HepG2 (cell line): Measurements from ENCODE around the gene GTSF1L. TPM values are rescaled to one million over a fixed set of nuclear protein-coding genes. Genes with fewer than 3 reads are reported as not detected.
A peak's percentile ranks its signal among the peaks of the same experiment; 100 is the strongest.

Experiments
- GABPB1 ChIP-seq: IDR thresholded peaks from 2 replicates; pipeline ENCODE4 v1.6.1; 2016; ENCODE audit warnings: mild to moderate bottlenecking, missing genetic modification reagents, moderate library complexity, missing compliant biosample characterization
- HMGA1 ChIP-seq: sonication (generic); formaldehyde crosslinking; conservative IDR thresholded peaks from 2 replicates; pipeline ENCODE4 v1.4.0; 2020; ENCODE audit warnings: missing genetic modification reagents
- LRRFIP1 ChIP-seq: sonication (generic); formaldehyde crosslinking; conservative IDR thresholded peaks from 2 replicates; pipeline ENCODE4 v1.4.0; 2020; ENCODE audit warnings: missing genetic modification reagents
- MXD4 ChIP-seq: IDR thresholded peaks from 2 replicates; pipeline ENCODE4 v1.6.1; 2016; ENCODE audit warnings: mild to moderate bottlenecking, missing biosample characterization, missing genetic modification reagents
- NFIC ChIP-seq: IDR thresholded peaks from 2 replicates; pipeline ENCODE4 v1.6.1; 2012; ENCODE audit warnings: mild to moderate bottlenecking, low read length, inconsistent platforms
- SOX6 ChIP-seq, 2 experiments: fragments of 450-650 bp in 1 of 2; sonication (generic) in 1 of 2; formaldehyde crosslinking in 1 of 2; IDR thresholded peaks; 2 replicates each; pipeline versions ENCODE4 v1.4.0 to v1.6.1; 2017 to 2020; ENCODE audit warnings: antibody characterized with exemption in 1 of 2, mild to moderate bottlenecking in 1 of 2, missing genetic modification reagents in 1 of 2
- STAG1 ChIP-seq: sonication (generic); formaldehyde crosslinking; IDR thresholded peaks from 2 replicates; pipeline ENCODE4 v1.4.0; 2020; ENCODE audit warnings: missing genetic modification reagents
- ZNF17 ChIP-seq: sonication (generic); formaldehyde crosslinking; IDR thresholded peaks from 2 replicates; pipeline ENCODE4 v1.5.0; 2020; ENCODE audit warnings: mild to moderate bottlenecking, missing genetic modification reagents
- ZNF326 ChIP-seq: sonication (generic); formaldehyde crosslinking; IDR thresholded peaks from 2 replicates; pipeline ENCODE4 v1.4.0; 2020; ENCODE audit warnings: missing genetic modification reagents, borderline replicate concordance
- ZNF333 ChIP-seq: sonication (generic); formaldehyde crosslinking; IDR thresholded peaks from 2 replicates; pipeline ENCODE4 v1.4.0; 2020; ENCODE audit warnings: mild to moderate bottlenecking, missing genetic modification reagents, borderline replicate concordance
- ZNF547 ChIP-seq: sonication (generic); formaldehyde crosslinking; IDR thresholded peaks from 2 replicates; pipeline ENCODE4 v1.5.1; 2020; ENCODE audit warnings: mild to moderate bottlenecking, missing genetic modification reagents
- ZNF558 ChIP-seq: sonication (generic); formaldehyde crosslinking; IDR thresholded peaks from 2 replicates; pipeline ENCODE4 v1.9.0; 2022; ENCODE audit warnings: mild to moderate bottlenecking, missing genetic modification reagents, borderline replicate concordance
- ZNF598 ChIP-seq: sonication (generic); formaldehyde crosslinking; IDR thresholded peaks from 2 replicates; pipeline ENCODE4 v1.5.1; 2020; ENCODE audit warnings: mild to moderate bottlenecking, missing genetic modification reagents, borderline replicate concordance
- ZSCAN25 ChIP-seq: sonication (generic); formaldehyde crosslinking; IDR thresholded peaks from 2 replicates; pipeline ENCODE4 v1.8.0; 2022; ENCODE audit warnings: mild to moderate bottlenecking, missing genetic modification reagents
- polyA plus RNA-seq, 8 experiments: library from polyadenylated mRNA; depleted of rRNA in 3 of 8; stranded (reverse) in 7 of 8; unstranded in 1 of 8; fragments of >200 nt; fragmentation: Illumina TruSeq in 4 of 8; extraction: Trizol in 4 of 8; gene quantifications; 2 replicates each; pipeline versions ENCODE4 v1.2.1 to v1.2.3, GENCODE V29; 2011 to 2016; ENCODE audit warnings: low read depth in 4 of 8, missing spikeins in 1 of 8, mixed read lengths in 1 of 8; ENCODE audit not compliant: insufficient read depth in 1 of 8
- total RNA-seq, 5 experiments: library from RNA; depleted of rRNA; stranded (reverse); fragments of >200 nt; fragmentation: Illumina TruSeq; extraction: Trizol; gene quantifications; 2 replicates each; pipeline ENCODE4 v1.2.3, GENCODE V29; 2016; ENCODE audit warnings: low read depth in 1 of 5
- TF ChIP-seq, protein P1 (sequence below): IDR thresholded peaks from 2 replicates; pipeline ENCODE4 v1.6.1; 2016
- TF ChIP-seq, protein P2 (sequence below): sonication (generic); formaldehyde crosslinking; IDR thresholded peaks from 2 replicates; pipeline ENCODE4 v1.4.0; 2020; ENCODE audit warnings: low read depth, mild to moderate bottlenecking, missing genetic modification reagents
- TF ChIP-seq, protein P3 (sequence below), 2 experiments: fragments of 450-650 bp in 1 of 2; sonication (generic) in 1 of 2; formaldehyde crosslinking; IDR thresholded peaks; 2 replicates each; pipeline versions ENCODE4 v1.5.0 to v1.8.0; 2020 to 2022; ENCODE audit warnings: mild to moderate bottlenecking in 1 of 2, missing genetic modification reagents in 1 of 2
- TF ChIP-seq, protein P4 (sequence below): sonication (generic); formaldehyde crosslinking; IDR thresholded peaks from 2 replicates; pipeline ENCODE4 v1.4.0; 2020; ENCODE audit warnings: missing genetic modification reagents, borderline replicate concordance
- TF ChIP-seq, protein P5 (sequence below): IDR thresholded peaks from 2 replicates; pipeline ENCODE4 v1.6.1; 2012; ENCODE audit warnings: low read depth, low read length, improper control_type of control experiment

The GTSF1L gene
- total and polyA plus RNA-seq, 2 of the 13 experiments (the other 11 are each of a cell fraction or from before 2014, with no cell fraction given), result not detected

GRCh38 chr20:43749734-43750294 lies 23.0 kb upstream of the GTSF1L start (continued):
- TF ChIP-seq, protein P1, sequence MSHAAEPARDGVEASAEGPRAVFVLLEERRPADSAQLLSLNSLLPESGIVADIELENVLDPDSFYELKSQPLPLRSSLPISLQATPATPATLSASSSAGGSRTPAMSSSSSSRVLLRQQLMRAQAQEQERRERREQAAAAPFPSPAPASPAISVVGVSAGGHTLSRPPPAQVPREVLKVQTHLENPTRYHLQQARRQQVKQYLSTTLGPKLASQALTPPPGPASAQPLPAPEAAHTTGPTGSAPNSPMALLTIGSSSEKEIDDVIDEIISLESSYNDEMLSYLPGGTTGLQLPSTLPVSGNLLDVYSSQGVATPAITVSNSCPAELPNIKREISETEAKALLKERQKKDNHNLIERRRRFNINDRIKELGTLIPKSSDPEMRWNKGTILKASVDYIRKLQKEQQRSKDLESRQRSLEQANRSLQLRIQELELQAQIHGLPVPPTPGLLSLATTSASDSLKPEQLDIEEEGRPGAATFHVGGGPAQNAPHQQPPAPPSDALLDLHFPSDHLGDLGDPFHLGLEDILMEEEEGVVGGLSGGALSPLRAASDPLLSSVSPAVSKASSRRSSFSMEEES (CRISPR knock-in tag), result no peak
- TF ChIP-seq ZNF333 (CRISPR knock-in tag) (no peak), ZSCAN25 (CRISPR knock-in tag) (no peak), HMGA1 (CRISPR knock-in tag) (no peak), ZNF558 (CRISPR knock-in tag) (no peak), STAG1 (CRISPR knock-in tag) (peak; percentile 98), SOX6 (IDR thresholded peaks at IDR 0.05) (no peak), SOX6 (CRISPR knock-in tag; IDR thresholded peaks at IDR 0.05) (peak; percentile 30; the same call in 1 of the 2 replicates), GABPB1 (CRISPR knock-in tag) (peak; percentile 65; the same call in 1 of the 2 replicates), ZNF326 (CRISPR knock-in tag) (no peak), LRRFIP1 (CRISPR knock-in tag) (no peak), ZNF547 (CRISPR knock-in tag) (peak; percentile 58; the same call in 1 of the 2 replicates), ZNF17 (CRISPR knock-in tag) (no peak), NFIC (no peak), MXD4 (peak; percentile 29; the same call in 1 of the 2 replicates), ZNF598 (peak; percentile 89; the same call in 1 of the 2 replicates)
- TF ChIP-seq, protein P2, sequence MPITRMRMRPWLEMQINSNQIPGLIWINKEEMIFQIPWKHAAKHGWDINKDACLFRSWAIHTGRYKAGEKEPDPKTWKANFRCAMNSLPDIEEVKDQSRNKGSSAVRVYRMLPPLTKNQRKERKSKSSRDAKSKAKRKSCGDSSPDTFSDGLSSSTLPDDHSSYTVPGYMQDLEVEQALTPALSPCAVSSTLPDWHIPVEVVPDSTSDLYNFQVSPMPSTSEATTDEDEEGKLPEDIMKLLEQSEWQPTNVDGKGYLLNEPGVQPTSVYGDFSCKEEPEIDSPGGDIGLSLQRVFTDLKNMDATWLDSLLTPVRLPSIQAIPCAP, result no peak
- TF ChIP-seq, protein P3, sequence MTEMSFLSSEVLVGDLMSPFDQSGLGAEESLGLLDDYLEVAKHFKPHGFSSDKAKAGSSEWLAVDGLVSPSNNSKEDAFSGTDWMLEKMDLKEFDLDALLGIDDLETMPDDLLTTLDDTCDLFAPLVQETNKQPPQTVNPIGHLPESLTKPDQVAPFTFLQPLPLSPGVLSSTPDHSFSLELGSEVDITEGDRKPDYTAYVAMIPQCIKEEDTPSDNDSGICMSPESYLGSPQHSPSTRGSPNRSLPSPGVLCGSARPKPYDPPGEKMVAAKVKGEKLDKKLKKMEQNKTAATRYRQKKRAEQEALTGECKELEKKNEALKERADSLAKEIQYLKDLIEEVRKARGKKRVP (CRISPR knock-in tag; IDR thresholded peaks at IDR 0.05), result peak in 1 of 2 experiments; percentile 18; a peak in 1 of 4 replicates
- TF ChIP-seq, protein P4, sequence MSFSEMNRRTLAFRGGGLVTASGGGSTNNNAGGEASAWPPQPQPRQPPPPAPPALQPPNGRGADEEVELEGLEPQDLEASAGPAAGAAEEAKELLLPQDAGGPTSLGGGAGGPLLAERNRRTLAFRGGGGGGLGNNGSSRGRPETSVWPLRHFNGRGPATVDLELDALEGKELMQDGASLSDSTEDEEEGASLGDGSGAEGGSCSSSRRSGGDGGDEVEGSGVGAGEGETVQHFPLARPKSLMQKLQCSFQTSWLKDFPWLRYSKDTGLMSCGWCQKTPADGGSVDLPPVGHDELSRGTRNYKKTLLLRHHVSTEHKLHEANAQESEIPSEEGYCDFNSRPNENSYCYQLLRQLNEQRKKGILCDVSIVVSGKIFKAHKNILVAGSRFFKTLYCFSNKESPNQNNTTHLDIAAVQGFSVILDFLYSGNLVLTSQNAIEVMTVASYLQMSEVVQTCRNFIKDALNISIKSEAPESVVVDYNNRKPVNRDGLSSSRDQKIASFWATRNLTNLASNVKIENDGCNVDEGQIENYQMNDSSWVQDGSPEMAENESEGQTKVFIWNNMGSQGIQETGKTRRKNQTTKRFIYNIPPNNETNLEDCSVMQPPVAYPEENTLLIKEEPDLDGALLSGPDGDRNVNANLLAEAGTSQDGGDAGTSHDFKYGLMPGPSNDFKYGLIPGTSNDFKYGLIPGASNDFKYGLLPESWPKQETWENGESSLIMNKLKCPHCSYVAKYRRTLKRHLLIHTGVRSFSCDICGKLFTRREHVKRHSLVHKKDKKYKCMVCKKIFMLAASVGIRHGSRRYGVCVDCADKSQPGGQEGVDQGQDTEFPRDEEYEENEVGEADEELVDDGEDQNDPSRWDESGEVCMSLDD (CRISPR knock-in tag), result 0 out of 2 replicates have a peak, but pooled peaks have one; percentile 23
- TF ChIP-seq, protein P5, sequence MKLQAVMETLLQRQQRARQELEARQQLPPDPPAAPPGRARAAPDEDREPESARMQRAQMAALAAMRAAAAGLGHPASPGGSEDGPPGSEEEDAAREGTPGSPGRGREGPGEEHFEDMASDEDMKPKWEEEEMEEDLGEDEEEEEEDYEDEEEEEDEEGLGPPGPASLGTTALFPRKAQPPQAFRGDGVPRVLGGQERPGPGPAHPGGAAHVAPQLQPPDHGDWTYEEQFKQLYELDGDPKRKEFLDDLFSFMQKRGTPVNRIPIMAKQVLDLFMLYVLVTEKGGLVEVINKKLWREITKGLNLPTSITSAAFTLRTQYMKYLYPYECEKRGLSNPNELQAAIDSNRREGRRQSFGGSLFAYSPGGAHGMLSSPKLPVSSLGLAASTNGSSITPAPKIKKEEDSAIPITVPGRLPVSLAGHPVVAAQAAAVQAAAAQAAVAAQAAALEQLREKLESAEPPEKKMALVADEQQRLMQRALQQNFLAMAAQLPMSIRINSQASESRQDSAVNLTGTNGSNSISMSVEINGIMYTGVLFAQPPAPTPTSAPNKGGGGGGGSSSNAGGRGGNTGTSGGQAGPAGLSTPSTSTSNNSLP, result no peak
